GM12874 (cell line): ENCODE measurements around the gene XRCC2.

Experiments used
- CTCF ChIP-seq: IDR thresholded peaks from 2 replicates; pipeline ENCODE4 v1.5.1; 2011; ENCODE audit warnings: low read depth, mild to moderate bottlenecking, control low read depth, low read length, moderate library complexity; ENCODE audit not compliant: insufficient read depth

The XRCC2 gene

GRCh38 chr7:152617056-152617455 lies 58.9 kb downstream of the XRCC2 start:
- no peak for TF ChIP-seq CTCF

GRCh38 chr7:152615031-152615741 lies 60.8 kb downstream of the XRCC2 start:
- no peak for TF ChIP-seq CTCF

DNA sequence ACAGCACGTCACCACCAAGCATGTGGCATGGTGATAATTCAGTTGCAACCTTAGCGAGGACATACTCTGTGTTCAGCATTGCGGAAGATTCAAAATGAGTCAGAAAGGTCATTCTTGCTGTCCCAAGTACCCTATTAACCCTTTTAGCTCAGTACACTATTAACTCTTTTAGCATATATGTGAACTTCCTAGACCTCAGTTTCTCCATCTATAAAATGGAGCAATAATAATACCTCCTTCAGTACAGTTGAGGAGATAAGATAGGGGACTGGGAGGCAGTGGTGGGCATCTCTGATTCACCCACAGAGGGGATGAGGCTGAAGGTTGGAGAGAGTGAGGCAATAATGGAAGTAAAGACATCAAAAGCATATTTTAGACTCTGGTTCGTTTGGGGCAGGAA lies 67.3 kb downstream of the XRCC2 start:
- no peak for TF ChIP-seq CTCF

GRCh38 chr7:152608208-152608607 lies 67.7 kb downstream of the XRCC2 start:
- no peak for TF ChIP-seq CTCF

- no peak for TF ChIP-seq CTCF
These were observed 68.9 kb downstream of the XRCC2 start for GRCh38 chr7:152607007-152607406.

GRCh38 chr7:152602962-152603361 lies 73.0 kb downstream of the XRCC2 start:
- no peak for TF ChIP-seq CTCF

GRCh38 chr7:152601305-152601798 lies 74.6 kb downstream of the XRCC2 start:
- no peak for TF ChIP-seq CTCF
